Esophagus squamous epithelium (tissue), 5 donors: Measurements from ENCODE around the gene BACE2. TPM values are rescaled to one million over a fixed set of nuclear protein-coding genes. Genes with fewer than 3 reads are reported as not detected.
A peak's percentile ranks its signal among the peaks of the same experiment; 100 is the strongest.

ENCODE experiments used
- DNase-seq: peaks from one replicate; lab custom pipeline; 2025; lab: John Stamatoyannopoulos, UW
- H3K27ac ChIP-seq, 4 donors: fragments of 200-600 bp; sonication (generic); one replicate each; pipeline ENCODE4 v1.5.1; 2016 to 2019; ENCODE audit warnings: mild to moderate bottlenecking in 1 of 4
- H3K27me3 ChIP-seq, 4 donors: fragments of 200-600 bp; sonication (generic); 1 replicate in 3 of 4; 2 replicates in 1 of 4; pipeline versions ENCODE4 v1.5.1 to v1.6.0; 2017 to 2021; ENCODE audit warnings: antibody characterized with exemption in 1 of 4
- H3K36me3 ChIP-seq, 3 donors: fragments of 200-600 bp; sonication (generic); one replicate each; pipeline ENCODE4 v1.5.1; 2016 to 2019
- H3K4me1 ChIP-seq, 3 donors: fragments of 200-600 bp; sonication (generic); one replicate each; pipeline ENCODE4 v1.5.1; 2017 to 2019
- H3K4me3 ChIP-seq, 4 donors: fragments of 200-600 bp; sonication (generic); 1 replicate in 3 of 4; 2 replicates in 1 of 4; pipeline ENCODE4 v1.5.1; 2016 to 2019; ENCODE audit warnings: mild to moderate bottlenecking in 2 of 4, moderate library complexity in 1 of 4
- H3K9me3 ChIP-seq, 3 donors: fragments of 200-600 bp; sonication (generic); one replicate each; pipeline ENCODE4 v1.5.1; 2016 to 2019
- POLR2A ChIP-seq, 4 donors: fragments of 450-650 bp; IDR thresholded peaks; one replicate each; pipeline ENCODE4 v1.6.1; 2017; ENCODE audit warnings: antibody characterized with exemption in 4 of 4, mild to moderate bottlenecking in 4 of 4, moderate library complexity in 3 of 4
- WGBS, 2 donors: methylation state at CpG; one replicate each; pipeline ENCODE4 v1.1.5; 2018; 5-methylcytosine and 5-hydroxymethylcytosine counted together
- intact Hi-C: fragments of 100-400 bp; cut with DNase I; formaldehyde crosslinking; loops from one replicate; pipeline ENCODE4 v1.15.0; 2022
- total RNA-seq, 4 donors: library from RNA; depleted of rRNA; stranded (reverse); fragments of >200 nt; gene quantifications; one replicate each; pipeline ENCODE4 v1.1.0, GENCODE V29; 2016
- TF ChIP-seq, protein P1 (sequence below), 6 experiments: fragments of 450-650 bp in 4 of 6; fragments of 200-600 bp in 2 of 6; sonication (generic) in 2 of 6; IDR thresholded peaks; one replicate each; pipeline ENCODE4 v1.5.1; 2016 to 2019; ENCODE audit warnings: antibody characterized with exemption in 6 of 6, mild to moderate bottlenecking in 4 of 6, moderate library complexity in 4 of 6
- donor health status: DM: yes; HTN: yes; CAD: no.

BACE2 gene
- total RNA-seq, 4 donors from 2014 or later = 32.8 to 51.5 (median 47.1) TPM

DNA sequence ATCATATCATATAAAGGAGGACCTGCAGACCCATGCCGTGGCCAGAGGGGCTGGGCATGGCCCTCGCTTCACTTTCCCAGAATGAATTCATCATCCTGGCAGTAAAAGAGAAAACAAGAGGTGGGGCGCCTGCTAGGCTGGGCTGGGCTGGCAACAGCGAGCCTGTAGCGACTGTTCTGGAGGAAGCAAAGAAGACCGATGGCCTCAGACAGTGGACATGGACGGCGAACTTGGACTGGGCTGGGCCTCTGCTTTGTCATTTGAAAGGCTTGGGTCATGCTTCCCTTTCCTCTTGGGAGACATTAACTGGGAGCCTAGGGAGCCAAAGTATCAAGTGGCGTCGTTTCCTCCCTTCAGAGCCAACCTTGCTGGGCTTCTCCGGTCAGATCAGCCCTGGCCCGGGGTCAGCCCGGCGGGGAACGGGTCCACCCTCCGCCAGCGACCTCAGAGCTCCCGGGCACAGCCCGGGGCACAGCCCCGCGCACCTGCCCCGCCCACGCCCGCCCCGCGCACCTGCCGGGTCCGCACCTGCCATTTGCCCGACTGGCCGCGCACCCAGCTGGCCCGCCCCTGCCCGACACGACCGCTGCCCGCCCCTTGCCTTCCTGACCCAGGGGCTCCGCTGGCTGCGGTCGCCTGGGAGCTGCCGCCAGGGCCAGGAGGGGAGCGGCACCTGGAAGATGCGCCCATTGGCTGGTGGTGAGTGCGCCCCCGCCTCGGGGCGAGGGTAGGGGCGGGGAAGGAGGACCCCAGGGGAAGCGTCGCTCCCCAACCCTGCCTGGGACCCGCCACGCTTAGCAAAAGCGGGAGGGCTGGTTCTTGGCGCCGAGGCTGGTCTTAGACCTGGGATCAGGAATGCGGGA is 148.5 kb downstream of the BACE2 start, which contains the start of gene FAM3B:
FAM3B (plus strand) TSS at position 602 of the 863 bp plus-strand sequence; CDS start at position 681, 79 bp downstream.
- Histone ChIP-seq H3K4me3 (peak within 1 kb of the TSS; percentile 40 to 55 (median 52)), H3K9me3 (no peaks in the 10 kb centered on the region), H3K36me3 (no peaks in the 10 kb centered on the region), H3K27me3 (peaks cover 0 to 35% (median 3%) of the 10 kb centered on the region in 4 donors), H3K27ac (peak within 1 kb of the TSS; percentile 53 to 80 (median 75)), H3K4me1 (peaks cover 8 to 41% (median 10%) of the 10 kb centered on the region in 3 donors)
- no peak for DNase-seq
- no peak for TF ChIP-seq POLR2A (IDR thresholded peaks at IDR 0.05)
- TF ChIP-seq, protein P1, sequence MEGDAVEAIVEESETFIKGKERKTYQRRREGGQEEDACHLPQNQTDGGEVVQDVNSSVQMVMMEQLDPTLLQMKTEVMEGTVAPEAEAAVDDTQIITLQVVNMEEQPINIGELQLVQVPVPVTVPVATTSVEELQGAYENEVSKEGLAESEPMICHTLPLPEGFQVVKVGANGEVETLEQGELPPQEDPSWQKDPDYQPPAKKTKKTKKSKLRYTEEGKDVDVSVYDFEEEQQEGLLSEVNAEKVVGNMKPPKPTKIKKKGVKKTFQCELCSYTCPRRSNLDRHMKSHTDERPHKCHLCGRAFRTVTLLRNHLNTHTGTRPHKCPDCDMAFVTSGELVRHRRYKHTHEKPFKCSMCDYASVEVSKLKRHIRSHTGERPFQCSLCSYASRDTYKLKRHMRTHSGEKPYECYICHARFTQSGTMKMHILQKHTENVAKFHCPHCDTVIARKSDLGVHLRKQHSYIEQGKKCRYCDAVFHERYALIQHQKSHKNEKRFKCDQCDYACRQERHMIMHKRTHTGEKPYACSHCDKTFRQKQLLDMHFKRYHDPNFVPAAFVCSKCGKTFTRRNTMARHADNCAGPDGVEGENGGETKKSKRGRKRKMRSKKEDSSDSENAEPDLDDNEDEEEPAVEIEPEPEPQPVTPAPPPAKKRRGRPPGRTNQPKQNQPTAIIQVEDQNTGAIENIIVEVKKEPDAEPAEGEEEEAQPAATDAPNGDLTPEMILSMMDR (IDR thresholded peaks at IDR 0.05) = no peak
- intact Hi-C loops = no loop called here
- 3 to 34% methylated on average over 10 to 12 of the region's 55 CpGs for WGBS, 2 donors

DNA sequence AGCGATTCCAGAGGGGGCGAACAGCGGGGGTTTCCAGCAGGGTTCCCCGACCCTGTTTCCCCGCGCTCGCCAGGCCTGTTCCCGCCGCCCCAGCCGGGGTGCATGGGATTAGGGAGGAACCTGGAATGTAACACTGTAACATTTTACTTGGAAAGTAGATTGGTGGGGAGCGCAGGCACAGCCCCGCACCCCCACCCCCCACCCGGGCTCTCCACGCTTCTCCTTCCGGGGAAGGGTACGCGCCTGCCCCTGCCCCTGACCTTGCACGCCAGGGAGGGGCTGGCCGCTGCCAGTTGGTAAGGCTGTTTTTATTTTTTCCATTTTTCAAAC is 149.1 kb downstream of the BACE2 start:
- intact Hi-C loops = no loop called here
- Histone ChIP-seq H3K4me3 (peak overlapping the region; percentile 40 to 55 (median 52)), H3K4me1 (peaks cover 11 to 47% (median 11%) of the 10 kb centered on the region in 3 donors), H3K9me3 (no peaks in the 10 kb centered on the region), H3K27me3 (peaks cover 0 to 35% (median 3%) of the 10 kb centered on the region in 4 donors), H3K27ac (peak overlapping the region; percentile 53 to 80 (median 75)), H3K36me3 (no peaks in the 10 kb centered on the region)
- 10 to 21% methylated on average over 7 to 17 of the region's 19 CpGs for WGBS, 2 donors
- DNase-seq = no peak
- TF ChIP-seq, protein P1 (IDR thresholded peaks at IDR 0.05) = no peak
- no peak for TF ChIP-seq POLR2A (IDR thresholded peaks at IDR 0.05)

DNA sequence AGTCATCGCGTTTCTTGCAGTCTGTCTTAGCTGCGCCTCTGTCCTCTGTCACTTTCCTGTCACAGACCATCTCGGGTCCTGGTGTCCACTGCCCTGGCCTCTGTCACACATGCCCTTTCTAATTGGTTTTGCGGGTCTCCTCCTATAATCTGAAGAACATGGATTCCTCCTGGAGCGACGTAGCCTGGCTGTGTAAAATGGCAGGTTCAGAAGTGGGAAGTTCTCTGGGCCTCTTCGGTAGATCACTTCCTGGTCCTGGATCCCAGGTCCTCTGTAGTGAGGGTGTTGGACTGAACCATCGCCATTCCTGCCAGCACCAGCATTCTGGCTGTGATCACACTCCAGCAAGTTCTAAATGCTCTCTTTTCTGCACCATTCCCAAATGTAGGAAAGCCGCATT is 149.5 kb downstream of the BACE2 start:
- DNase-seq = no peak
- 78 to 82% methylated on average over 10 of the region's 10 CpGs for WGBS, 2 donors
- H3K4me1 ChIP-seq = peaks cover 11 to 52% (median 13%) of the 10 kb centered on the region in 3 donors
- no peaks in the 10 kb centered on the region for H3K36me3 ChIP-seq
- intact Hi-C loops = no loop called here
- no peaks in the 10 kb centered on the region for H3K9me3 ChIP-seq
- H3K27me3 ChIP-seq = peaks cover 0 to 35% (median 3%) of the 10 kb centered on the region in 4 donors
- no peak for TF ChIP-seq POLR2A (IDR thresholded peaks at IDR 0.05)
- TF ChIP-seq, protein P1 (IDR thresholded peaks at IDR 0.05) = no peak
- H3K27ac ChIP-seq = peak overlapping the region in 3 of 4 donors; percentile 74 to 80 (median 76)
- H3K4me3 ChIP-seq = peak overlapping the region; percentile 40 to 55 (median 52)

DNA sequence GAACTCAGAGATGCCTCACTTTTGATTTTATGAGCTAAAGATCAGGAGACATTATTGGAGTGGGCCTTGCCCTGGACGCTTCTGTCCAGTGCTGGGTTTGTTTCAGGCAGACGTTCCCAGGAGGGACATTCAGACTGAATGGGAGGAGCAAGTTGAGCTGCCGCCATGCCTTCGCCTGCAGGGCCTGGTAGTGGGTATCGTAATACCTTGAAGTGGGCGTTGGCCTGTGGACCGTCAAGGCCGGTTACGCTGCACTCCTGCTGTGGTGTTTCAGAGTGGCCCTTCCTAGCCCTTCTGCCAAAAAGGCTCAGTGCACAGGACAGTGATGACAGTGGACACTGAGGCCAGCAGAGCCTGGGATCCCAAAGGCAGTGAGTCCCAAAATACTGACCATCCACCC is 150.3 kb downstream of the BACE2 start:
- Histone ChIP-seq H3K27ac (peak overlapping the region in 2 of 4 donors; percentile 36 to 80), H3K4me1 (peaks cover 11 to 56% (median 13%) of the 10 kb centered on the region in 3 donors), H3K4me3 (no peak overlapping the region), H3K9me3 (no peaks in the 10 kb centered on the region), H3K36me3 (no peaks in the 10 kb centered on the region), H3K27me3 (peaks cover 0 to 35% (median 3%) of the 10 kb centered on the region in 4 donors)
- 87 to 95% methylated on average over 4 to 5 of the region's 9 CpGs for WGBS, 2 donors
- no peak for DNase-seq
- intact Hi-C loops = no loop called here
- TF ChIP-seq, protein P1 (IDR thresholded peaks at IDR 0.05) = no peak
- no peak for TF ChIP-seq POLR2A (IDR thresholded peaks at IDR 0.05)

DNA sequence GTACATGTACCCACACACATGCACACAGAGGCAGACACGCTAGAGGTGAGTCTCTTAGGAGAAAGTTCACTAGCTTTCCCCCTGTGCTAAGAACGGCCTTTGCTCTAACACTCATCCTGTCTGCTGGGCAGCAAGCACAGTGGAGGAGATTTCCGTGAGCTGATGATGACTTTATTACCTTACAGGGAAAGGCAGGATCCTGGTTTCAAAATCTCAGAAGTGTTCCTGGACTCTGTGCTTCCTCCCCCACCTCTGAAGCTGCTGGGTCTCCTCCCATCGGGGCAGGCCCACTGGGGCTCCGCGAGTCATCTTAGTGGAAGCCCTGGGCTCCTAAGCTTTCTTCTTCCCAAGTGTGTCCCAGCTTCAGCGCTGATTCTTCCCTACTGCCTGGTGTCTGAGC is 151.3 kb downstream of the BACE2 start:
- TF ChIP-seq, protein P1 (IDR thresholded peaks at IDR 0.05) = no peak
- no peak for TF ChIP-seq POLR2A (IDR thresholded peaks at IDR 0.05)
- H3K27ac ChIP-seq = peak overlapping the region in 1 of 4 donors; percentile 36
- intact Hi-C loops = no loop called here
- no peaks in the 10 kb centered on the region for H3K36me3 ChIP-seq
- peaks cover 0 to 31% (median 3%) of the 10 kb centered on the region in 4 donors for H3K27me3 ChIP-seq
- no peaks in the 10 kb centered on the region for H3K9me3 ChIP-seq
- H3K4me3 ChIP-seq = no peak overlapping the region
- 70 to 84% methylated on average over 7 of the region's 7 CpGs for WGBS, 2 donors
- DNase-seq = no peak
- peaks cover 11 to 56% (median 13%) of the 10 kb centered on the region in 3 donors for H3K4me1 ChIP-seq
